SK-N-MC (cell line): ENCODE measurements around the gene FAM13A.

ENCODE experiments used
- EZH2 ChIP-seq: fragments of 200-600 bp; sonication (generic); IDR thresholded peaks from one replicate; pipeline ENCODE4 v1.6.1; 2017; ENCODE audit warnings: antibody characterized with exemption
- FOXP2 ChIP-seq: optimal IDR thresholded peaks from 2 replicates; pipeline ENCODE3; 2011; ENCODE audit warnings: mild to moderate bottlenecking, moderate library complexity; ENCODE audit not compliant: insufficient read depth; ENCODE audit errors: extremely low read length, control extremely low read depth
- POLR2AphosphoS5 ChIP-seq: IDR thresholded peaks from 2 replicates; pipeline ENCODE4 v1.6.1; 2012; ENCODE audit warnings: mild to moderate bottlenecking, low read depth, low read length, borderline replicate concordance

DNA sequence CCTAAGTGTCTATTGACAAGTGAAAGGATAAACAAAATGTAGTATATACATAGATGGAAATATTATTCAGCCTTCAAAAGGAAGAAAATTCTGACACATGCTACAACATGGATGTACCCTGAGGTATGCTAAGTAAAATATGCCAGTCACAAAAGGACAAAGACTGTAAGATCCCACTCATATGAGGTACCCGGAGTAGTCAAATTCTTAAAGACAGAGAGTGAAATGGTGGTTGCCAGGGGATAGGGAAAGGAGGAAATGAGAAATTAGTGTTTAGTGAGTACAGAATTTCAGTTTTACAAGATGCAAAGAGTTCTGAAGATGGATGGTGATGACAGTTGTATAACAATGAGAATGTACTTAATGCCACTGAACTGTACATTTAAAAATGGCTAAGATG is 257.1 kb downstream of the FAM13A start:
- TF ChIP-seq POLR2AphosphoS5 (no peak), EZH2 (no peak), FOXP2 (no peak)
